SJCRH30 (cell line): ENCODE measurements around the gene EVX2. TPM values are rescaled to one million over a fixed set of nuclear protein-coding genes. Genes with fewer than 3 reads are reported as not detected.

Experiments
- DNase-seq, 2 experiments: peaks; one replicate each; pipeline ENCODE4 v3.0.0-alpha.2; 2015 to 2020
- H3K27ac ChIP-seq: fragments of 250-450 bp; sonication (Bioruptor Pico); 2 replicates; pipeline ENCODE4 v1.5.1; 2020; ENCODE audit warnings: mild to moderate bottlenecking, moderate library complexity
- H3K27me3 ChIP-seq: fragments of 250-450 bp; sonication (Bioruptor Pico); 2 replicates; pipeline ENCODE4 v1.5.1; 2020; ENCODE audit warnings: mild to moderate bottlenecking, moderate library complexity
- H3K36me3 ChIP-seq: fragments of 250-450 bp; sonication (Bioruptor Pico); 2 replicates; pipeline ENCODE4 v1.5.1; 2020; ENCODE audit warnings: mild to moderate bottlenecking, moderate library complexity
- H3K4me1 ChIP-seq: fragments of 250-450 bp; sonication (Bioruptor Pico); 2 replicates; pipeline ENCODE4 v1.5.1; 2020; ENCODE audit warnings: mild to moderate bottlenecking, moderate library complexity
- H3K4me3 ChIP-seq: fragments of 250-450 bp; sonication (Bioruptor Pico); 2 replicates; pipeline ENCODE4 v1.5.1; 2020; ENCODE audit warnings: mild to moderate bottlenecking, moderate library complexity
- H3K9me3 ChIP-seq: fragments of 250-450 bp; sonication (Bioruptor Pico); replicated peaks from 2 replicates; pipeline ENCODE4 v1.5.1; 2020; ENCODE audit warnings: mild to moderate bottlenecking, moderate library complexity
- total RNA-seq: library from RNA; depleted of rRNA; stranded (reverse); fragments of >200 nt; shearing (Covaris generic); gene quantifications from 2 replicates; pipeline ENCODE4 v1.2.3, GENCODE V29; 2014

The EVX2 gene
- total RNA-seq, 1 experiment from 2014 or later: not detected

GRCh38 chr2:176124947-176125771, 41.4 kb upstream of the EVX2 start:
- DNase-seq: no peak
- H3K4me3 ChIP-seq: no peak overlapping the region
- H3K9me3 ChIP-seq: no peaks in the 10 kb centered on the region
- H3K27ac ChIP-seq: no peak overlapping the region
- no peaks in the 10 kb centered on the region for H3K36me3 ChIP-seq
- no peaks in the 10 kb centered on the region for H3K4me1 ChIP-seq
- H3K27me3 ChIP-seq: no peaks in the 10 kb centered on the region

GRCh38 chr2:176124110-176124946, 40.6 kb upstream of the EVX2 start:
- no peaks in the 10 kb centered on the region for H3K4me1 ChIP-seq
- no peak overlapping the region for H3K27ac ChIP-seq
- no peak overlapping the region for H3K4me3 ChIP-seq
- no peaks in the 10 kb centered on the region for H3K9me3 ChIP-seq
- no peaks in the 10 kb centered on the region for H3K36me3 ChIP-seq
- H3K27me3 ChIP-seq: no peaks in the 10 kb centered on the region
- DNase-seq: no peak

- Histone ChIP-seq H3K27ac (no peak overlapping the region; the same call in 1 of the 2 replicates), H3K27me3 (no peaks in the 10 kb centered on the region), H3K36me3 (no peaks in the 10 kb centered on the region), H3K9me3 (no peaks in the 10 kb centered on the region), H3K4me1 (no peaks in the 10 kb centered on the region), H3K4me3 (peak overlapping the region; percentile 80)
- DNase-seq: no peak
Observed at GRCh38 chr2:176123411-176124109, 39.8 kb upstream of the EVX2 start.

- H3K27me3 ChIP-seq: no peaks in the 10 kb centered on the region
- H3K27ac ChIP-seq: peak within 1 kb of the TSS; percentile 50; the same call in 1 of the 2 replicates
- H3K9me3 ChIP-seq: no peaks in the 10 kb centered on the region
- DNase-seq: peak; percentile 72 to 77
- no peaks in the 10 kb centered on the region for H3K4me1 ChIP-seq
- no peaks in the 10 kb centered on the region for H3K36me3 ChIP-seq
- H3K4me3 ChIP-seq: peak within 1 kb of the TSS; percentile 80
Observed at GRCh38 chr2:176122683-176123410, 39.1 kb upstream of the EVX2 start, which contains the start of gene HOXD9. Gene HOXD9, plus strand, starts transcription at chr2:176122719. Its CDS starts 50 bp downstream, at chr2:176122769.

GRCh38 chr2:176122052-176122682, 38.4 kb upstream of the EVX2 start:
- DNase-seq: peak in 1 of 2 experiments; percentile 48
- H3K4me1 ChIP-seq: no peaks in the 10 kb centered on the region
- H3K27me3 ChIP-seq: no peaks in the 10 kb centered on the region
- H3K4me3 ChIP-seq: peak overlapping the region; percentile 80
- H3K27ac ChIP-seq: peak overlapping the region; percentile 50; the same call in 1 of the 2 replicates
- H3K9me3 ChIP-seq: no peaks in the 10 kb centered on the region
- no peaks in the 10 kb centered on the region for H3K36me3 ChIP-seq

- Histone ChIP-seq H3K4me1 (no peaks in the 10 kb centered on the region), H3K9me3 (no peaks in the 10 kb centered on the region), H3K36me3 (no peaks in the 10 kb centered on the region), H3K4me3 (peak overlapping the region; percentile 80), H3K27me3 (no peaks in the 10 kb centered on the region), H3K27ac (no peak overlapping the region)
- no peak for DNase-seq
Observed at GRCh38 chr2:176121190-176122051, 37.7 kb upstream of the EVX2 start.

- Histone ChIP-seq H3K9me3 (no peaks in the 10 kb centered on the region), H3K27me3 (no peaks in the 10 kb centered on the region), H3K4me1 (no peaks in the 10 kb centered on the region), H3K36me3 (no peaks in the 10 kb centered on the region), H3K27ac (no peak overlapping the region), H3K4me3 (no peak overlapping the region)
- no peak for DNase-seq
Observed at GRCh38 chr2:176120364-176121189, 36.8 kb upstream of the EVX2 start.

GRCh38 chr2:176118601-176119339, 35.0 kb upstream of the EVX2 start:
- H3K4me1 ChIP-seq: peaks cover 8% of the 10 kb centered on the region
- H3K36me3 ChIP-seq: no peaks in the 10 kb centered on the region
- peak; percentile 52 to 77 for DNase-seq
- H3K4me3 ChIP-seq: no peak overlapping the region
- H3K27me3 ChIP-seq: no peaks in the 10 kb centered on the region
- no peaks in the 10 kb centered on the region for H3K9me3 ChIP-seq
- H3K27ac ChIP-seq: no peak overlapping the region

- H3K4me3 ChIP-seq: no peak overlapping the region
- no peak for DNase-seq
- peaks cover 8% of the 10 kb centered on the region for H3K4me1 ChIP-seq
- no peaks in the 10 kb centered on the region for H3K9me3 ChIP-seq
- H3K27ac ChIP-seq: no peak overlapping the region
- H3K27me3 ChIP-seq: no peaks in the 10 kb centered on the region
- no peaks in the 10 kb centered on the region for H3K36me3 ChIP-seq
Observed at GRCh38 chr2:176117823-176118371, 34.1 kb upstream of the EVX2 start.

- Histone ChIP-seq H3K9me3 (no peaks in the 10 kb centered on the region), H3K4me3 (no peak overlapping the region), H3K27ac (no peak overlapping the region), H3K27me3 (no peaks in the 10 kb centered on the region), H3K36me3 (no peaks in the 10 kb centered on the region), H3K4me1 (peaks cover 8% of the 10 kb centered on the region)
- DNase-seq: no peak
Observed at GRCh38 chr2:176117162-176117822, 33.5 kb upstream of the EVX2 start.
